Measurements from ENCODE around the gene SCAF4.

- TF ChIP-seq CTCF (conservative IDR thresholded peaks at IDR 0.05 in 1 of 2, IDR thresholded peaks at IDR 0.05 in 1 of 2; ENCODE audit: extremely low read depth in 1 of 2, insufficient read depth in 1 of 2, low read depth in 1 of 2, low read length in 2 of 2): no peak
- TF ChIP-seq EZH2 (IDR thresholded peaks at IDR 0.05; ENCODE audit: borderline replicate concordance, low read length): no peak
These were observed 43.1 kb downstream of the SCAF4 start for GRCh38 chr21:31688603-31689368.
